Cortex of kidney (tissue), 1 donor: ENCODE results near the gene SLC13A3.

Source experiments
- DNase-seq: peaks from one replicate; lab custom pipeline; 2025; lab: John Stamatoyannopoulos, UW

The SLC13A3 gene

DNA sequence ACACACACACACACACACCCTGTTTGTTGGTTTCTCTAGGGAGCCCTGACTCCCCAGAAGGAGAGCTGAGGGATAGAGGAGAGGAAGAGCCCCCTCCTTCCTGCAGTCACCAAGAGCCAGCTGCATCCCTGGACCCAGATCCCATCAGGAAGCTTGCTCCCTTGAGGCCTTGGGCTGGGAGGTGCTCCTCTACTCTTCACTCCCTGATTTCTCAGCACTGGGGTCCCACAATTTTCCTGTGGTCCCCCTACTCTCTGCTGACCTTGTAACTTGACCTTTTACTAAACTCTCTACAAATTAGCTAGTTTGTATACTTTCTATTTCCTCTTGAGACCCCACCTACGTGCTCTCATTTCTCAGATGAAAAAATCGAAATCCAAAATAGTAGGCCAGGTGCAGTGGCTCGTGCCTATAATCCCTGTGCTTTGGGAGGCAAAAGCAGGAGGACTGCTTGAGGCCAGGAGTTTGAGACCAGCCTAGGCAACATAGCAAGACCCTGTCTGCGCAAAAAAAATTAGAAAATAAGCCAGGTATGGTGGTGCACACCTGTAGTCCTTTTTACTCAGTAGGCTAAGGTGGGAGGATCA, 95.8 kb downstream of the SLC13A3 start:
- no peak for DNase-seq

DNA sequence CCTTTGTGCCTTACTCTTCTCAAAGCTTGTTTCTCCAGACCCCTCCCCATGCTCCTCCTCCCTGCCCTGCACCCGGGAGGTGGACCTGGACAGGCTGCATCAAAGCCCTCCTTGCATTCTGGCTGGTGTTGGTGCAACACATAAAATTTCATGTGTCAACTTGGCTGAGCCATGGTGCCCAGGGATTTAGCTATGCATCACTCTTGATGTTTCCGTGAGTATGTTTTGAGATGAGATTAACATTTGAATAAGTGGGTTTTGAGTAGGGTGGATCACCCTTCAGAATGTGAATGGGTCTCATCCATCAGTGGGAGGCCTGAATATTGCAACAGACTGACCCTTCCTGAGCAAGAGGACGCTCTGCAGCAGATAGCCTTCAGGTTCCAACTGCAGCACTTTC, 96.4 kb downstream of the SLC13A3 start:
- DNase-seq, result no peak

- DNase-seq, result no peak
Observed at GRCh38 chr20:46553926-46554325, 97.3 kb downstream of the SLC13A3 start.

DNA sequence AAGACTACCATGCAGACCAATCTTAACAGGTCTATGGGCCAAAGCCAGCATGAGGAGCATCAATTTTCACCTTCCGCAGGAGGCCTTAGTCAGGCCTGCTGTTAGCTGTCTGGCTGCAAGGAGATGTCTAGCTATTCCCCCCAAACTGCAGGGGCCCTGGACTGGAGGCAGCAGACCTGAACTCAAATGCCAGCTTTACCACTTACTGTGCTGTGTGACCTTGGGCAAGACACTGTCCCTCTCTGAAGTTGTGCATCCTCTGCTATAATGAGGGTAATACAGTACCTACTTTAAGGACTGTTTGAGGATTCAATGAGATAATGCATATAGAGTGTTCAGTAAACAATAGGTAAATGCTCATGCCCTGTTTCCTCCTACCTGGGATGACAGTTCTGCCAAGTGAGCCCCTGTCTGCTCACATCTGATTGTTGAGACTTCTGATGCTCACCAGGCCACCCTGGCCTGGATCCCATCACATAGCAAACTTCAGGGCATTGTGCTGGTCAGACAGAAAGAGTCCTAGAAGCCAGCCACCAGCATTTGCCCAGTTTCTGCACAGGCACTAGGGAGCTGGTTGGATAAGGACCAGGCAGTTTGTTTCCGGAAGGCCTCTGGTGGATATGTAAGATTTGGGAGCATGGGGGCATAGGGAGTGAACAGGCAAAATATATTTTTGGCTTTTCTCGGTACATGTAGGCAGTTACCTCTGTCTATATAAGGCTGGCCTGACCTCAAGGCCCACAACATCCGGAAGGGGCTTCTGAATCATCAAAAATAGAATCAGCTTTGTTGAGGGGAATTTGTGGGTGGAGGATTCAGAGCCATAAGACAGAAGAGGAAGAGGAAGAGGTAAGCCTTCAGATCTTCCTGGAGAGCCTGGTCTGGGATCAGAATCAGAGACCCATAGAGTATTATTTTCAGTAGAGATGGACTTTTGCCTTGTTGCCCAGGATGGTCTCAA, 98.5 kb downstream of the SLC13A3 start:
- no peak for DNase-seq

GRCh38 chr20:46551522-46552381, 99.5 kb downstream of the SLC13A3 start:
- DNase-seq, result no peak

- no peak for DNase-seq
Observed at GRCh38 chr20:46550461-46550860, 100.8 kb downstream of the SLC13A3 start, which contains the start of gene OCSTAMP. TSS of gene OCSTAMP (minus strand) at chr20:46550654. CDS start at chr20:46550560, 94 bp downstream.

- no peak for DNase-seq
Observed at GRCh38 chr20:46549188-46549972, 101.9 kb downstream of the SLC13A3 start.

- DNase-seq, result no peak
Observed at GRCh38 chr20:46548688-46549087, 102.6 kb downstream of the SLC13A3 start.

DNA sequence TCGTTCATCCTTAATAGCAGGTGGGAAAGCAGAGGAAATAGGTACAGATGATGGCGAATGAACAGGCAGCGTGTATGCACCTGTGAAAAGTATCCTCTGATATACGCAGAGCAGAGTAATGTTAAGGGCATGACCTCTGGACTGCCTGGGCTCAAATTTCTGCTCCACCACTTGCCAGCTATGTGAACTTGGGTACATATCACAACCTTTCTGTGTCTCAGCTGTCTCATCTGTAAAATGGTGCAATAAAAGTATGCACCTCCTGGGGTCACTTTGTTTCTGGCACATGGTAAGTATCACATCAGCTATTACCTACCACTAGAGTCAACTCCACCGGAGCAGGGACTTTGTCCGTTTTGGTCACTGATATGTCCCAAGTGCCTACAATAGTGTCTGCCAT, 103.3 kb downstream of the SLC13A3 start:
- no peak for DNase-seq

- DNase-seq, result no peak
Observed at GRCh38 chr20:46546936-46547335, 104.3 kb downstream of the SLC13A3 start.

- DNase-seq, result no peak
Observed at GRCh38 chr20:46546298-46546697, 105.0 kb downstream of the SLC13A3 start.

DNA sequence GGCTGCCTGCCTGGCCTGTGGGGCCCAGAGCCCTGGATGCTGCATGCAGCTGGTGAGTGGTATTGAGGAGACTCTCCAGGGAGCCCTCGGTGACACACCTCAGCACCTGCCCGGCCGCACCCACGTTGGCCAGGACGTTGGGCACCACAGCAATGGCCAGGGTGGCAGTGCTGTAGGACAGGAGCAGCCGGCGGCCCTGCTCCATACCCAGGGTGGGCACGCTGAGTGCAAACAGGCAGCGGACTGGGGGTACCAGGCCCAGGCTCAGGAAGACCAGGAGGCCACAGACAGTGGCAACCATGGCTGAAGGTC, 105.5 kb downstream of the SLC13A3 start:
- DNase-seq, result no peak

DNA sequence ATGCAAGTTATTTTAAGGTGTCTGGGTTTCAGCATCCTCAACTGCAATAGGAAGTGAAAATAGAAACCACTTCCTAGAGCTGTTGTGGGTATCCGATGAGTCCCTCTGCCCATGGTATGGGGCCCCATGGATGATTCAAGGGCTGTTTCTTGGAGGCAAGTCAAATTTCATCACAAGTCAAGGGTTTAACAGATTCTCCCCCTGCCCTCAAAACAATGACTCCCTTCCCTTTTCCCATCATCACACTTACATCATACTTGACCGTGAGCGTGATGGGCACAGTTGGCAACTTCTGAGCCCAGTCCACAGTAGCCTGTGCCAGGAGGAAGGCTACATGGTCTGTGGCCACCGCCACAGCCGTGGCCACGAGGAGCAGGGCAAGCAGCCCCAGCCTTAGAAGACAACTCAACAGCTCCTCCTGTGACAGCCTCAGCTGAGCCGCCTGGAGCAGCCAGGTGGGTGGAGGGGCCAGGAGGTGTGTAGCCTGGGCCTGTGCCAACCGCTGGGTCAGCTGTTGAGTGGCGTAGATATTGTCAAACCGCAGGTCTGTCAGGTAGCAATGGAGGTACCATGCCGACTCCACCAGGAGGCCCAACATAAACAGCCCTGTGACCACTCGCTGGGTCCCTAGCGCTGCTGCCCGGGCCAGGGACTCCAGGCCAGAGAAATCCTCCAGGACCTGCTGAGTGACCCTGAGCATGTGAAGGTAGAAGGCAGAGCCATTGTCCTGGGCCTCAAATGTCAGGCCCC, 106.0 kb downstream of the SLC13A3 start:
- no peak for DNase-seq

- DNase-seq, result no peak
Observed at GRCh38 chr20:46544576-46544975, 106.7 kb downstream of the SLC13A3 start.

GRCh38 chr20:46543959-46544358, 107.3 kb downstream of the SLC13A3 start:
- DNase-seq, result no peak

DNA sequence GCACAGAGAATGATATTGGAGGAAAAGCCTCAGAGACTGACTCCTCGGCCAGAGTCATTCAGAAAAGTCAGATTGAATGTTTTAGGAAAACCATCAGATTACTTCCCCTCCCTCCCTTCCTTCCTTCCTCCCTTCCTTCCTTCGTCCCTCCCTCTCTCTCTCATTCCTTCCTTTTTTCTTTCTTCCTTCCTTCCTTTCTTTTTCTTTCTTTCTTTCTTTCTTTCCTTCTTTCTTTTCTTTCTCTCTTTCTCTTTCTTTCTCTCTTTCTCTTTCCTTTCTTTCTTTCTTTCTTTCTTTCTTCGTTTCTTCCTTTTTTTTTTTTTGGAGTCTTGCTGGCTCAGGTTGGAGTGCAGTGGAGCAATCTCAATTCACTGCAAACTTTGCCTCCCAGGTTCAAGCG, 108.2 kb downstream of the SLC13A3 start:
- no peak for DNase-seq

- DNase-seq, result no peak
Observed at GRCh38 chr20:46541229-46541935, 109.9 kb downstream of the SLC13A3 start.

DNA sequence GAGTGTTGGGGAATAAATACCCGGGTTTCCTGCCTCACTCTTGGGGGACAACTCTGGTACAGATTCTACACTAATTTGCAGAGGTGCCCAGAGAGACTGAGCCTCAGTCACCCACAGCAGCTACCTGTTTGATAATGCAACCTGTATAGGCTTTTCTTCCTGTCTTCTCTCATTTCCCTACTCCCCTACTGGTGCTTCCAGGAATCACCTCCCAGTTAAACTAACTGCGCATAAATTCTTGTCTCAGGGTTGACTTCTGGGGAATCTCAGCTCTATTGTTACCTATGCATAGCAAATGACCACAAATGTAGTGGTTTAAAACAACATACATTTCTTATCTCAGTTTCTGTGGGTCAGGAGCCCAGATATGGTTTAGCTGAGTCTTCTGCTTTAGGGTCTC, 112.1 kb downstream of the SLC13A3 start:
- DNase-seq, result no peak

DNA sequence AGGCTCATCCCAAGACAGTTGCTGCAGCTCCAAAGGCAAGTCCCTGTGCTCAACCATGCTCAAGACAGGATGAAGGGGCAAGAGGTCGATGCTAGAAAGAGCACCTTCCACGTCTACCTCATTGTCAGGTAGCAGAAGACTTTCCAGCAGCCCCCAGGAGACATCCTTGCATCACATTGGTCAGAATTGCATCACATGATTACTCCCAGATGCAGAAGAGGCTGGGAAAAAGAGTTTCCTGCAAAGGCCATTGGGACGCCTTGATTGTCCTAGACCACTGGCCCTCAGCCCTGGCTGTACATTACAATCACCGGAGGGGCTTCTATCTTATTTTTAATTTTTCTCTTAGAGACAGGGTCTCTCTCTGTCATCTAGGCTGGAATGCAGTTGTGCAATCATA, 120.6 kb downstream of the SLC13A3 start:
- no peak for DNase-seq

DNA sequence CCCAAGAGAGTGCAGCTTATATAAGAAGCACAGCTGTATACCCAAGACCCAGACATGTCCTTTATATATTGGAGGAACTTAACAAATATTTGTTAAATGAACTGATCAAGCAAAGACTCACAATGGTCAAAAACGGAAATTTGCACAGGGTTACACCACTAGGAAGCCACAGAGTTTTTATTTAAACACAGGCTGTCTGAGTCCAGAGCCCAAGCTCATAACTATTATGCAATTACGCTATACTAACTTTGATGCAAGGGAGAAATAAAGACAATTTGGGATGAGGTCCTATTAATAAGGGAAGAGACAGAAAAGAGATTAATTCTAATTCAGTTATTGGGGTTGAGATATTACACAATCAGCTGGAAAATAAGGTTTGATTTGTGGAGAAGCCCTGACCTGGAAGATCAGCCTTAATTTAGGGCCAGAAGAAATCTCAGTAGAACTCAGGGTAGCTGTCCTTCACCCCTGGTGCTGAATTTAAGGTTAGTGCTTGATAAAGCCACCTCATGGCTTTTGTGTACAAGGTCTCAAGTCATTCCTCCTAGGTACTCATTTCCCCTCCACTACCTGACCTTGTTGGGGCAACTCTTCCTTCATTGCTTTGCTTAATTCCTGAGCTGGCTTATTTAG, 127.4 kb downstream of the SLC13A3 start:
- DNase-seq, result no peak
